HG02642 (cell line): ENCODE measurements around the gene ANO10.

Experiments used
- ATAC-seq: cut with Tn5 transposase; IDR thresholded peaks from one replicate; pipeline ENCODE4 v1.9.1; 2021; ENCODE audit warnings: mild to moderate bottlenecking; ENCODE audit not compliant: unreplicated experiment, poor library complexity

The ANO10 gene

DNA sequence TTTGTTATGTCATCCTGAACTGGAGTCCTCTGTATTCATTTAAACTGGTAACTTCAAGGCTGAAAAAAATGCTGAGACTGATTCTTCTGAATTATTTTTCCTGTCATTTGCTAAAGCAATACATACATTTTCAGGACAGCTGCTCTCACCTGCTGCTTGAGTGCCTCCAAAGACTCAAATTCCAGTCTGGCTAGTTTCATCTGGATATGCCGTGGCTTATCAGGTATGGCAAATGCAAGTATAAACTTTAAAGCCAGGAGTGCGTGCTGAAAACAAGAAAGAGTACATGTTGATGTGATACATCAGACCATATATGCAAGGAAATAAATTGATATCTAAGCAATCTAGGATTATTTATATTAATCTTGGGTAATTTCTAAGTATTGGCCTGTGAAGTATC lies 189.3 kb downstream of the ANO10 start:
- ATAC-seq: no peak

DNA sequence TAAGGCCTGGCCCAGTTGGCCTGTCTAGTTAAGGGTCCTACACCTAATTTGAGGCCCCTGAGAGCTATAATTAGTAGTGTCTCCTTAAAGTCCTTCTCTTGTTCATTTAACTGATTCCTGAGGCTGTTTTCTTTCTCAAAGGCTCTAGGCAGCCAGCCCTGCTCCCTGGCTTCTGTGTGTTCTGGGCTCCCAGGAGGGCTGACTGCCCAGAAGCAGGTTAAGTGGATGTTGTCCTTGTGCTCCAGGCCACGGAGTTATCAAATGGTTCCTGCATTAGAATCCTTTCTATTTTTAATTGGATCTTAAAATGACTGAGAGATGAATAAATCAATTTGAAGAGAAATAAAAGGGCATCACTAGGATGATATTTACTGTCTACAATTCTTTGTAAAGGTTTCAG lies 195.4 kb downstream of the ANO10 start:
- ATAC-seq: no peak

DNA sequence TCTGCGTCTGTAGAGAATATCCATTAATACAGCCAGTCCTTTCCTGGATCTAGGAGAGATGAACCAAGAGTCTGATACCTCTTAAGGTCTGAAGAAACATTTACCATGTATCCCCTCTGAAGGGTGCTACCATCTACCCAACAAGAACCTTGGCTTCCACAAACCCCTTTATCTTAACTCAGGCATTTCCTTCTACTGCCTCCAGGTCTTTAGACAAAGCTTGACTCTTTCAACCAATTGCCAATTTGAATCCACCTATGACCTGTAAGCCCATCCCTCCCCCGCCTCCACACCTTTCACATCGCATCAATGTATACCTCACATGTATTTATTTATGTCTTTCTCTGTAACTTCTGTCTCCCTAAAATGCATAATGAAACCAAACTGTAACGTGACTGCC lies 196.0 kb downstream of the ANO10 start:
- no peak for ATAC-seq

DNA sequence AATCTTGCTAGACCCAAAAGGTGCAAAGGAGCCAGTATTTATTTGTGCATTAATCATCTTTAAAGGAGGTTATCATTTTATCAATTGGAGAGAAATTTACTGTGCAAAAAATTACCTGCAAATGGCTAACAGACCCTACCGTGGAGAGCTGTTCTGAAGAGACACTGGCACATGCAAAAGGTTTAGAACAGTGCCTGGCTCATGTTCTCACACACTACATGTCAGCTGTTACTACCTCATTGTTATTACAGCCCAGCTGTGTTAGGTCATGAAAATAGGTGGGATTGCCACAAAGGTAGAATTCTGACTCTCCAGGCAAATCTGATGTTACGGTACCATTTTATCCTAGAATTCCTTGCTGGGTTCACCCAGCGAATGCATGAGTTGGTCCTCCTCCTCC lies 198.2 kb downstream of the ANO10 start:
- no peak for ATAC-seq

DNA sequence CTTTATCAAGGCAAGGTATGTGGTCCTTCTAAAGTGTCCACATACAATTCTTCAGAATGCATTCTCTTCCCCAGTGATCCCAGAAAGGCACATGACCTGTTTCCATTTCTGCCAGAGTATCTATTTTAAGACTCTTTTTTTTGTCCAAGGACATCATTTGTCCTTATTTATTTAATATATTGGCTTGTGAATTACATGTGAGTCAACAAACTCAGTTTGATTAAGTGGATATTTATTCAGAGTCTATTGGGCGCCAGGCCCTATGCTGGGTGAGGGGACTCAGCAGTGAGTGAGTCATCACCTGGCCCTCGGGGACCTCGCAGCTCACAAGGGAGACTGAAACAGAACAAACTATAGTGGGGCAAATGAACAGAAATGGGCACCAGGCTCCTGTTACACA lies 198.7 kb downstream of the ANO10 start:
- no peak for ATAC-seq

DNA sequence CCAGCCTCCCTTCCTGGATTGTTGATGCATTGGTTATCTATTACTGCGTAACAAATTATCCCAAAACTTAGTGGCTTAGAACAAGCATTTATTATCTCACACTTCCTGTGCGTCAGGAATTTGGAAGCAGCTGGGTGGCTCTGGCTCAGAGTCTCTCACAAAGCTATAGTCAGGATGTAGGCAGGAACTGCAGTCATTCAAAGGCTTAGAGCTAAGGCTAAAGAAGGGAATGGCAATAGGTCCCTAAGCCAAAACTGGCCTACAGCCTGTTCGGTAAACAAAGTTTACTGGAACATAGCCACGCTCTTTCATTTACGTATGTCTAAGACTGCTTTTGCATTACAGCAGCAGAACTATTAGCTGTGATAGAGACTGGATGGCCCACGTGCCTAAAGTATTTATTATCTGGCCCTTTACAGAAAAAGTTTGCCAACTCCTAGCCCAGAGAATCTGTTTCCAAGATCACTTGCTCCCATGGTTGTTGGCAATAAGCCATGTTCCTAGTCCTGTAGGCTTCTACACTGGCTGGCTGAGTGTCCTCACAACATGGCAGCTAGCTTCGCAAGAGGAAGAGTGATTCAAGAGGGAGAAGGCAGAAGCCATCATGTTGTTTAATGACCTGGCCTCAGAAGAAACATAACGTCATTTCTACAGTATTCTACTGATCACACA lies 203.1 kb downstream of the ANO10 start:
- ATAC-seq: no peak

DNA sequence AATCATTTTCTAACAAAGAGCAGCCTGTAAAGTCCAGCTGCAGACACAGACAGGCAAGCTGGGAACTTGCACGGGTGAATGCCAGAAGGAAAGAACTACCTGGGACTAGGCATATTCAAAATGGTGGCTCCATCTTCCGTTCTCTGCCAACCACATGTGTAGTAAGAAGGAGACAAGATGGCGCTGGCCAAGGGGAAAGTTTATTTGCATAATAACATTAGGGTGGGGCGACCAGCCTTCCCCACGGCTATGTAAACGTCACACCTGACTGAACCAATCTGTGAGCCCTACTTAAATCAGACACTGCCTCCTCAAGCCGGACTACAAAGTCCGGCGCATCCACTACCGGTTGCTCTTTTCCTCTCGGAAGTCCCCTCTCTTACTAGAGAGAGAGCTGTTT lies 204.7 kb downstream of the ANO10 start:
- ATAC-seq: no peak

DNA sequence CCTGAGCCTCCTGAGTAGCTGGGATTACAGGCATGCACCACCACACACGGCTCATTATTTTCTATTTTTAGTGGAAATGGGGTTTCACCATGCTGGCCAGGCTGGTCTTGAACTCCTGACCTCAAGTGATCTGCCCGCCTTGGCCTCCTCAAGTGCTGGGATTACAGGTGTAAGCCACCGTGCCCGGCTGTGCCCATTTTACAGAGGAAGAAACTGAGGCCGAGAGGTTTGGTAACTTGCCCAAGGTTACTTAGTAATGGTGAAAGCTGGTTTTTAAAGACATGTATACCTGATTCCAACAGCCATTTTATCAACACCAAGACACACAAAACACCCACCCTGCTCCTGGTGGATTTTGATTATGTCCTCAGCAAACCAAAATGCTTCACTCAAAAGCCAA lies 206.7 kb downstream of the ANO10 start:
- no peak for ATAC-seq

DNA sequence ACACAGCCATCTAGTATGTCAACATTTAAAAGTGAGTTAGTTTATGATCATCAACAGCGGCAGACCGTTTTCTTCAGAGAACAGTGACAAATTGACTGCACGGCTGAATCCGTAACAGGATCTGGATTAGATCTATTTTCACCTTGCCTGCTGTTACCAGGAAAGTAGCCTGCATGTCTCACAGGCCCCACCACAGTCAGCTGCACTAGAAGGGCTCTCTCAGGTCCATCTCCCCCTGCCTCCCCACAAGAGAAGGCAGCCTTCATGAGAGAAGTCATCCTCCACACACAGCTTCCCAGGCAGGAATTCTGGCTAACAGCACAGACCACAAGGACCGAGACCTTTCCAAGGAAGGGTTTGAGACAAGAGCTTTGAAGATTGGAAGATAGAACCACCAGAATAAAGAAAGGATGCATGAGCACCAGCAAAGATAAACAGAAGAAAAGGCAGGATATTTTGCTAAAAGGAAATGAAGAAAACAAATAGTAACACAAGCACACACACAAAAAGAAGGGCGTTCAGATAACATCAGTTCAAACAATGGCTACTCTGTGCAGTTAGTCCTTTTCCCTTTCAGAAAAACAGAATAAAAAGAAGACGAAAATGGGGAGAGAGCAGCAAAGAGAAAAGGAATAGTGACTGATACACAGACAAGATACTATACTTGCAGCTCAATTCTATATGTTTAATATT lies 208.0 kb downstream of the ANO10 start:
- ATAC-seq: no peak

DNA sequence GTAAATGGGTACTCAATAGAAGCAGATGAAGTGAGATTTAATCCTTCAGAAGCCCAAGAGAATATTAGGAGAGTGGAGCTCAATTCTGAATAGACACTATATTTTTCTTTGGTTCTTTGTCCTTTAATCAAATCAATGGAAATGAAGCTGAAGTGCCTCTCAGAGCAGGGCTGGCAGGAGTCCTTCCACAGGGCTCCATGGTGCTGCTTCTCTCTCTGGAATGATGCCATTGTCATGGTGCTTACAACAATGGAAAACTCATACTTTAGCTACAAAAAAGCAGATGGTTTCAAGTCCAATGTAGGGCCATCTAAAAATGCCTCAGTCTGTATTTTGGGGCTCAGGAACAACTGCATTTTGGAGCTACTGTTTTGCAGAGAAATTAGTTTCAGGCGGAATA lies 210.4 kb downstream of the ANO10 start:
- no peak for ATAC-seq

DNA sequence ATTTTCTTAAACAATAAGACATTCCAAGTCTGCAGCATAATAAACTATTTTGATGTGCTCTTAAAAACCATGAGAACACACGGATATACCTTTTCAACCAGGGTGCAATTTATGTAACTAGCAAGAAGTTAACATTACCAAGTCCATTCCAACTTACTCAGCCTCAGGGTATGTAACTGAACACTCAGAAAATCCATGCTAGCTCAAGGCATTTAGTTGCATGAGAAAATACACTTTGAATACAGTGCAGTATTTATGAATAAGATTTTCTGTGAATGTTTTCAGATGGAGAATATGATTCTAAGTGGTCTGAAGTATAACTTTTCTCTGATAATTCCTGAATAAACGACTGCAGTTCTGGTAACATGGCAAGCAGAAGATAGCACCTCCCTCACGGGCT lies 211.2 kb downstream of the ANO10 start:
- no peak for ATAC-seq

DNA sequence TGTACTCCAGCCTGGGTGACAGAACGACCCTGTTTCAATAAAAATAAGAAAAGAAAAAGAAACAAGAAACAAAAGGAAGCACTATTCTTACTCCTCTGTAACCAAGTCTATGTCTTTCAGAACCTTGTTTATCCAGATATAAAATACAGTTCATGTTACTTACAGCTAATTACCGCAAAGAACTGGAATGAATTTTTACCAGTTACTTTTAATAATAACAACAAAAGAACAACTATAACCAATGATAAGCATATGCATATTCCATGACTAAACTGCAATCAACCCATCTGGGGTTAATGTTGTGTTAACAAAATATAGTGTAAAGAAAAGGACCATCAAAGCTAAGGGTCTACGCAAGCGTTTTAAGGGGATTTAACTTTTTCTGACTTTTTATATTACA lies 212.3 kb downstream of the ANO10 start:
- no peak for ATAC-seq

DNA sequence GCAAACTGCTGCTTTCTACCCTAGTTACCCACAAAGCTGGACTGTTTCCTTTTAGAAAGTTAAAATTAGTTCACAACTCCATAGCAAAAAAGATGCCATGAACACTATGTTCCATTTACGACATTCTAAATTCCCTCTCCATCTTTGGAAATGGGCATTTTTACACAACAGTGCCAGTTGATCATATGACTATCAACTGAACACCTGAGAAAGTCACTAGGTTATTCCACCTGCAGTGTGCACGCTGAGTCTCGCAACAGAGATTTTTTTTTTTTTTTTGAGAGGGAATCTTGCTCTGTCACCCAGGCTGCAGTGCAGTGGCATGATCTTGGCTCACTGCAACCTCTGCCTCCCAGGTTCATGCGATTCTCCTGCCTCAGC lies 215.2 kb downstream of the ANO10 start:
- no peak for ATAC-seq

DNA sequence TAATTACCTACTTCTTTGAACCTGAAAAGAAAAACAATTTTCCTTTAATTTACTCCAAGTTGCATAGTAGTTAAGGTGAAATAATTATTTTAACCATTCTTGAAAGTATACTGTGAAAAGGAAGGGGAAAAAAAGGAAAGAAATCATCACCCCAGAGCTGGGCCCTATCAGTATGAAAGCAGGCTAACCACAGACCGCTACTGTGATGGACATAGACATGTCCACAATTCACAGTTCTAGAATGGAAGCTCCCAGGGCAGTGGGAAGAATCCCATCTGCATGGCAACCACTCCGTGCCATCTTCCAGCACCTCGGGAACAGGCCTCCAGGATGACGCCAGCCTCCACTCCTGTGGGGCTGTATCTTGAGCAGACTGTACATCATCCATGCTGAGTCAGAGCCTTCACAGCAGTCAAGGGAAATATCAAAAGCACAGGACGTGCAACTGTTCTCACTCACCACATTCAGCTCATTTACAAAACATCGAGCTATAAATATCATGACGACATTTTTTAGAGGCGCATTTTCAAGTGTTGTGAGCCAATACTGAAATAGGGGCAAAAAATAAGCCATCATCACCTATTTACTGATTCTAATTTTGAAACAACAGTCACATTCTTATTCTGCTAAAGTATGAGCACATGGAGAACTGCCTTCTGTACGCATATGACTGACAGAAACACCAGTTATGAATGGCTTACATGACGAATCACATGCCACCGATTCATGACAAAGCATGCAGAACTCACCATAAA lies 215.7 kb downstream of the ANO10 start:
- ATAC-seq: no peak

DNA sequence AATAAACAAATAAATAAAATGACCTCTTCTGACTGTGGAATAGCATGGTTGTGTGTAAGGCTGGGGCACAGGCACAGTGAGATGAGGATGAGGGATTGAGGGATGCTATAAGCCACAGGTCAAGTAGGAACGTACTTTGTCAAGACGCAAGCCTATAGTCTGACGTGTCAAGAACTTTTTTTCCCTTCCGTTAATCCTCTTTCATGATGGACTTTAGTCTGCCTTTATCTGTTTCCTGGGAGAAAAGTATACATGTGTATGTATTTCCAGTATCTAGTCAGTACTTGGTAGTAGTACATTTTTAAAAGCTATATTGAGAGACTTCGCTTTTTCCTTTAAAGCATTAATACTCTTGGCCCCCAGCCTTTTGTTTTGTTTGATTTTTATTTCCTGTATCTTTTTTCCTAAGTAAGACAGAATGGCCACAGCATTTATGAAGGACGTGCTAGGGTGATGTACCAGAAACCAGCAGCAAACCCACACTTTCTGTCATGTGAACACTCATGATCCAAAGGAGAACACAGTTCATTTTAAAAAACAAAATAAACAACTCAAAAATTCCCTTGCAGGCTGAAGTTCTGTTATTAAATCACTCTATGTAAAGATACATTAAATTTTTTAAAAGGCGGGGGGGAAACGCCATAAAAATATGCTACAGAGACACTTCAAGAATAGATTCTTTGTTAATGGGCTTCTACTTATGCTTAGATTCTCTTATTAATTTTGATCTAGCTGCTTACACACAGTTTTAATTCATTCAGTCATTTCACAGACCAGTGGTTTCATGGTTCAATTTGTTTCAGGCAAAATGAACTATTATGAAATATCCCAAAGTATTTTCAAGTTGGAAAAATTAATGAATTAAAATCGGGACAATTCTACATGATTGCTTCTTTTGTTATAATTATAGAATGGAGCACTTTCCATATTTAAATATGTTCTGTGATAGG lies 220.8 kb downstream of the ANO10 start:
- no peak for ATAC-seq

DNA sequence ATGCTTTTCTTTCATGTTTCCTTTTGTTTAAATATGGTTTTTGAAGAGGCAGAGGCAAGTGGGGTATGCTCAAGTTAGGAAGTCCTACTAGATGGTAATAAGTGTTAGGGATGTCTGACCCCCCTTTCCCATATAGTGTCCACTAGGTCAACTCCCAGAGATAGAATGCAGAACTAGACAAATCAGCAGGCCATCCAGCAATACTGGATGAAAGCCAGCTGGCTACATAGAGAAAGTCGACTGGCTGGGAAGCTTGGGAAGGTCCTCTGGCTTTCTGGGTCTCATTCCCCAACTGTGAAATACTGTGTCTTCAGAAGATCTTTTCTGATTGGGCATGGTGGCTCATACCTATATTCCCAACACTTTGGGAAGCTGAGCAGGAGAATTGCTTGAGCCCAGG lies 221.6 kb downstream of the ANO10 start:
- ATAC-seq: no peak

DNA sequence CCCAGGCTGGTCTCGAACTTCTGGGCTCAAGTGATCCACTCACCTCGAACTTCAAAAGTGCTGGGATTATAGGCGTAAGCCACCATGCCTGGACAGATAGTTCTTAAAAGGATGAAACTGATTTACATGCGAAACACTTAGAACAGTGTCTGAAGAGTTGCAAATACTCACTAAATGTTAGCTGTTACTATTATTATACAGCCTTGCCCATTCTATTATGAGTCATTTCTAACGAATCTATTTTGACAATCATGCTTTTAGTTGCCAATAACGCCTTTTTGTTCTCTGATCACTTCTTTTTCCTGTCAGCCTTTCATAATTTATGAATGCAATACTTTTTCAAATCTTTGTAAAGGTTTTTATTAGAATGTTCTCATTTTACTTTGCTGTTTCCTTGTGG lies 222.8 kb downstream of the ANO10 start:
- no peak for ATAC-seq

DNA sequence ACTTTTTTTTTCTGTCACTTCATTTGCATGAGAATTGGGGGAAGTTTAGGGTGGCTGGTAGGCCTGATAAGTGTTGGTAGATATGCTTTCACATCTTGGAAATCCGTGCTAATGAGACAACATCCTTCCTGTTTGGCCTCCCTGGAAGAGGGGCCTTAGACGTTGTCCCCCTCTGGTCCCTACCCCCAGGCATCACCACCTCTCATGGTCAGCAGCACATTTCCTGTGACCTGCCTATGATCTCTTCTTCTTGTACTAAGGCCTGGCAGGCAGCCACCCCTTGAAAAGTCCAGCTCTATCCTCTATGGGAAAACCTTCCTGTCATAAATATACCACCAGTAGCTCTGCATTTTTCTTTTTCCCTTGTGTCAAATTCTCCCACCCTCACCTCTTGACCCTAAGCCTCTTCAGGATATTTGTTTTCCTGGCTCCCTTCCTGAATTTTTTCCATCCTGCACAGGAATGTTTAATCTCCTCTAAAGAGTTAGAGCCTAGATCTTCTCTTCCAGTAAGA lies 227.7 kb downstream of the ANO10 start:
- ATAC-seq: no peak

DNA sequence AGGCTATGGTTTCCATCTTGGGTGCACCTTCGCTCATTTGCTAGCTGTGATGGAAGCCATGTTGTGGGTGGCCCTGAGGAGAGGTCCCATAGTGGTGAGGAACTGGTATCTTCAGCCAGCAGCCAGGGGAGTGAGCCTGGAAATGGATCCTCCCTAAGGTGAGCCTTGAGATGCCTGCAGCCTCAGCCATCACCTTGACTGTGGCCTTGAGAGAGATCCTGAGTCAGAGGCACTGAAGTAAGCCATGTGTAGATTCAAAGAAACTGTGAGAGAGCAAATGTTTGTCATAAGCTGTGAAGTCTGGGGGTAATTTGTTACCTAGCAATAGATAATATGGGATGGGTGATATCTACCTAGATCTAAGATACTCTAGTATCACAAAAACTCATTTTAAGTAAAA lies 230.2 kb downstream of the ANO10 start:
- no peak for ATAC-seq

DNA sequence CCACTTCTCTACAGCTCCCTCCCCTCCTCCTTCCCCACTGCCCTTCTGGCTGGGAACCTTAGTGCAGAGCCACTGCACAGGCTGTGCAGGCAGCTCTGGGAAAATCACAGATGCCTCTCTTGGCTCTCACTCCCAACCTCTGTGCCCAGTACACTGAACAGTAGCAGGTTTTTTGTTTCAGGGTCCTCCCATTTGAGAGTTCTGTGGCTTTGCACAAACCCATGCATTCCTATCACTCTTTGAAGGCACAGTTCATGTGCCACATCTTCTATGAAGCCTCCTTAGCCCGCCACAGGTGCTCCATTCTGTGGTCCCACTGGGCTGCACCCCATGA lies 231.6 kb downstream of the ANO10 start:
- ATAC-seq: peak; percentile 15
